K562 (cell line): Measurements from ENCODE around the gene YLPM1. TPM values are rescaled to one million over a fixed set of nuclear protein-coding genes. Genes with fewer than 3 reads are reported as not detected.

Experiments
- ARHGAP35 ChIP-seq: fragments of 450-650 bp; IDR thresholded peaks from 2 replicates; pipeline ENCODE4 v1.6.1; 2018; ENCODE audit not compliant: partially characterized antibody
- DACH1 ChIP-seq: fragments of 450-650 bp; IDR thresholded peaks from 2 replicates; pipeline ENCODE4 v1.6.1; 2018; ENCODE audit not compliant: partially characterized antibody
- DMBX1 ChIP-seq: fragments of 250-450 bp; sonication (Bioruptor Pico); IDR thresholded peaks from 2 replicates; pipeline ENCODE4 v1.8.0; 2022; ENCODE audit warnings: inconsistent platforms, mild to moderate bottlenecking, moderate library complexity, borderline replicate concordance
- DPF2 ChIP-seq: fragments of 450-650 bp; IDR thresholded peaks from 2 replicates; pipeline ENCODE4 v1.6.1; 2016
- FUS ChIP-seq: fragments of 200-400 bp; formaldehyde crosslinking; optimal IDR thresholded peaks from 2 replicates; pipeline ENCODE3; 2017; ENCODE audit warnings: low read depth, low read length
- GABPA ChIP-seq: fragments of 200-800 bp; sonication (Bioruptor generic); conservative IDR thresholded peaks from 2 replicates; pipeline ENCODE4 v1.6.1; 2016; ENCODE audit warnings: low read depth, missing genetic modification characterization, missing compliant biosample characterization
- GABPB1 ChIP-seq: sonication (generic); formaldehyde crosslinking; IDR thresholded peaks from 2 replicates; pipeline ENCODE4 v1.8.0; 2022; ENCODE audit warnings: mild to moderate bottlenecking, missing genetic modification reagents
- GTF2A2 ChIP-seq: IDR thresholded peaks from 2 replicates; pipeline ENCODE4 v1.6.1; 2016; ENCODE audit warnings: mild to moderate bottlenecking, missing genetic modification characterization, missing compliant biosample characterization
- HMGXB4 ChIP-seq: sonication (generic); formaldehyde crosslinking; IDR thresholded peaks from 2 replicates; pipeline ENCODE4 v1.8.1; 2023; ENCODE audit warnings: mild to moderate bottlenecking, missing genetic modification reagents
- HNRNPL ChIP-seq: fragments of 200-400 bp; formaldehyde crosslinking; IDR thresholded peaks from 2 replicates; pipeline ENCODE4 v1.6.1; 2017; ENCODE audit warnings: low read depth, mild to moderate bottlenecking, low read length
- HSF4 ChIP-seq: fragments of 250-450 bp; sonication (Bioruptor Pico); IDR thresholded peaks from 2 replicates; pipeline ENCODE4 v2.1.2; 2022; ENCODE audit warnings: mild to moderate bottlenecking, moderate library complexity, borderline replicate concordance
- KAT2B ChIP-seq: IDR thresholded peaks from one replicate; pipeline ENCODE4 v1.6.1; 2012; ENCODE audit warnings: low read depth, mild to moderate bottlenecking, control low read depth, inconsistent platforms, low read length, moderate library complexity
- MNT ChIP-seq, 2 experiments: fragments of 450-650 bp; conservative IDR thresholded peaks; 2 replicates each; pipeline ENCODE4 v1.6.1; 2017; ENCODE audit warnings: mild to moderate bottlenecking in 2 of 2, moderate library complexity in 2 of 2
- OTX1 ChIP-seq: fragments of 450-650 bp; formaldehyde crosslinking; IDR thresholded peaks from 2 replicates; pipeline ENCODE4 v1.4.0; 2022; ENCODE audit warnings: mild to moderate bottlenecking
- PHTF2 ChIP-seq: fragments of 250-450 bp; sonication (Bioruptor Pico); IDR thresholded peaks from 2 replicates; pipeline ENCODE4 v1.5.0; 2021; ENCODE audit warnings: mild to moderate bottlenecking
- SMAD4 ChIP-seq: fragments of 250-450 bp; sonication (Bioruptor Pico); conservative IDR thresholded peaks from 2 replicates; pipeline ENCODE4 v1.8.0; 2021; ENCODE audit warnings: inconsistent platforms, mild to moderate bottlenecking, moderate library complexity
- SP1 ChIP-seq: sonication (generic); formaldehyde crosslinking; IDR thresholded peaks from 2 replicates; pipeline ENCODE4 v1.8.1; 2022; ENCODE audit warnings: mild to moderate bottlenecking, missing genetic modification reagents
- SUPT5H ChIP-seq: fragments of 450-650 bp; IDR thresholded peaks from 2 replicates; pipeline ENCODE4 v1.6.1; 2016
- TCF7 ChIP-seq: sonication (generic); IDR thresholded peaks from 2 replicates; pipeline ENCODE4 v1.6.1; 2016; ENCODE audit warnings: antibody characterized with exemption, borderline replicate concordance
- XRCC3 ChIP-seq: fragments of 450-650 bp; IDR thresholded peaks from 2 replicates; pipeline ENCODE4 v1.6.1; 2017; ENCODE audit warnings: mild to moderate bottlenecking, moderate library complexity
- ZBTB5 ChIP-seq: fragments of 450-650 bp; IDR thresholded peaks from 2 replicates; pipeline ENCODE4 v1.6.1; 2017; ENCODE audit warnings: antibody characterized with exemption
- ZFP30 ChIP-seq: fragments of 250-450 bp; sonication (Bioruptor Pico); IDR thresholded peaks from 2 replicates; pipeline ENCODE4 v1.8.0; 2022; ENCODE audit warnings: moderate library complexity, mild to moderate bottlenecking, inconsistent platforms, borderline replicate concordance
- ZNF398 ChIP-seq: fragments of 250-450 bp; sonication (Bioruptor Pico); IDR thresholded peaks from 2 replicates; pipeline ENCODE4 v1.8.0; 2021; ENCODE audit warnings: moderate library complexity, mild to moderate bottlenecking, inconsistent platforms
- polyA plus RNA-seq, 8 experiments: library from polyadenylated mRNA; depleted of rRNA in 4 of 8; stranded (reverse) in 5 of 8; unstranded in 3 of 8; fragments of >200 nt; fragmentation: Nextera tagmentation in 2 of 8; fragmentation: Illumina TruSeq in 1 of 8; extraction: Ambion mirVana in 2 of 8; extraction: Trizol in 1 of 8; gene quantifications; 2 replicates each; pipeline versions ENCODE4 v1.2.1 to v1.2.3, GENCODE V29; 2011 to 2014; ENCODE audit warnings: inconsistent platforms in 1 of 8, missing spikeins in 1 of 8
- total RNA-seq, 7 experiments: library from RNA; depleted of rRNA in 6 of 7; stranded (reverse); fragments of >200 nt in 6 of 7; fragmentation: Illumina TruSeq in 2 of 7; extraction: Trizol in 2 of 7; gene quantifications; 2 replicates each; pipeline versions ENCODE4 v1.2.1 to v1.2.3, GENCODE V29; 2011 to 2021; ENCODE audit warnings: low replicate concordance in 1 of 7

The YLPM1 gene
- total and polyA plus RNA-seq, 9 of the 15 experiments (the other 6 are each of a cell fraction or from before 2014, with no cell fraction given): 7.2 to 32.7 (median 14.6) TPM

GRCh38 chr14:74882103-74882920, 119.2 kb downstream of the YLPM1 start (continued):
- TF ChIP-seq MNT (conservative IDR thresholded peaks at IDR 0.05) (0 out of 4 replicates have a peak, but pooled peaks of 1 of the 2 experiments have one; percentile 22), DMBX1 (CRISPR knock-in tag) (no peak), FUS (no peak), DACH1 (no peak), ARHGAP35 (no peak), PHTF2 (no peak), HNRNPL (no peak), SP1 (no peak), SMAD4 (CRISPR knock-in tag) (no peak), OTX1 (no peak), HSF4 (CRISPR knock-in tag) (no peak), SUPT5H (no peak), KAT2B (no peak), DPF2 (no peak), TCF7 (no peak), GABPB1 (CRISPR knock-in tag) (no peak), GTF2A2 (tag) (no peak), XRCC3 (no peak), ZFP30 (CRISPR knock-in tag) (no peak), ZBTB5 (no peak), ZNF398 (no peak), HMGXB4 (CRISPR knock-in tag) (no peak), GABPA (tag) (peak; percentile 92)
